Right ventricle myocardium superior (tissue), 1 donor: ENCODE measurements around the gene ANXA6. TPM values are rescaled to one million over a fixed set of nuclear protein-coding genes. Genes with fewer than 3 reads are reported as not detected.
A peak's percentile ranks its signal among the peaks of the same experiment; 100 is the strongest.
"Not testable (repeated sequence)": the region's sequence is repeated elsewhere in the genome, so short reads cannot be mapped to it uniquely, and the experiment has no call there.

ENCODE experiments used
- ATAC-seq: fragments of 200-7000 bp; cut with Tn5 transposase; one replicate; pipeline ENCODE4 v1.9.1; 2020; ENCODE audit warnings: mild to moderate bottlenecking; ENCODE audit not compliant: poor library complexity
- DNase-seq: peaks from one replicate; pipeline ENCODE4 v3.0.0-alpha.2; 2020
- intact Hi-C: fragments of 100-400 bp; cut with DNase I; formaldehyde crosslinking; loops from one replicate; pipeline ENCODE4 v1.11.2; 2022
- long read RNA-seq: library from polyadenylated mRNA; unstranded; transcript quantifications from one replicate; pipeline ENCODE4 v2.0.0, GENCODE V29; 2021
- total RNA-seq: library from RNA; stranded (reverse); fragmentation: NEBNext Ultra II Directional; extraction: Animal tissue kit (Norgen Biotek cat#: 25700); gene quantifications from one replicate; pipeline ENCODE4 v1.2.1, GENCODE V29; 2021
- donor health status: DM: no; HTN: yes; CAD: no; lungs with severe emphysema.

Gene ANXA6
- 202 TPM for total RNA-seq
- long read RNA-seq, transcript ANXA6-201 (26 exons, 2,593 nt) = major isoform, 578 of 720 reads
- long read RNA-seq, partial matches to known transcripts = 32 of 720 reads
- long read RNA-seq, other reads (novel, unspliced or antisense) = 105 of 720 reads

GRCh38 chr5:151157426-151158286, at the start of gene ANXA6:
Gene ANXA6, minus strand, starts transcription at chr5:151157779. Its CDS starts 9,878 bp downstream, at chr5:151147901.
- ATAC-seq = peak; percentile 99
- DNase-seq = peak; percentile 95
- intact Hi-C loops = no loop called here

GRCh38 chr5:151205411-151205810, 47.8 kb upstream of the ANXA6 start:
- DNase-seq = no peak
- no peak for ATAC-seq
- intact Hi-C loops = no loop called here

GRCh38 chr5:151204051-151204450, 46.5 kb upstream of the ANXA6 start:
- DNase-seq (no peak), ATAC-seq (no peak)
- intact Hi-C loops = no loop called here

GRCh38 chr5:151202381-151203139, 45.0 kb upstream of the ANXA6 start:
- ATAC-seq (peak; percentile 49), DNase-seq (no peak)
- intact Hi-C loops = no loop called here

GRCh38 chr5:151200913-151201595, 43.5 kb upstream of the ANXA6 start:
- intact Hi-C loops = no loop called here
- DNase-seq (no peak), ATAC-seq (no peak)

GRCh38 chr5:151199581-151200185, 42.1 kb upstream of the ANXA6 start:
- intact Hi-C loops = no loop called here
- DNase-seq = no peak
- no peak for ATAC-seq

GRCh38 chr5:151198861-151199260, 41.3 kb upstream of the ANXA6 start:
- DNase-seq (no peak), ATAC-seq (no peak)
- intact Hi-C loops = no loop called here

GRCh38 chr5:151197291-151197600, 39.7 kb upstream of the ANXA6 start:
- ATAC-seq, intact Hi-C loops, DNase-seq: not testable (repeated sequence)

GRCh38 chr5:151196556-151197290, 39.1 kb upstream of the ANXA6 start:
- ATAC-seq (peak; percentile 37), DNase-seq (no peak)
- intact Hi-C loops = no loop called here

GRCh38 chr5:151195622-151196021, 38.0 kb upstream of the ANXA6 start:
- intact Hi-C loops = no loop called here
- ATAC-seq (peak; percentile 18), DNase-seq (no peak)

- ATAC-seq = no peak
- intact Hi-C loops = no loop called here
- DNase-seq = no peak
These were observed 35.0 kb upstream of the ANXA6 start for GRCh38 chr5:151192626-151193025.

GRCh38 chr5:151191661-151192060, 34.1 kb upstream of the ANXA6 start:
- intact Hi-C loops = no loop called here
- DNase-seq (no peak), ATAC-seq (no peak)

GRCh38 chr5:151189151-151189550, 31.6 kb upstream of the ANXA6 start:
- intact Hi-C loops = no loop called here
- no peak for DNase-seq
- ATAC-seq = no peak

- DNase-seq = no peak
- intact Hi-C loops = no loop called here
- peak; percentile 55 for ATAC-seq
These were observed 29.0 kb upstream of the ANXA6 start for GRCh38 chr5:151186538-151186937.

GRCh38 chr5:151186052-151186451, 28.5 kb upstream of the ANXA6 start:
- DNase-seq (no peak), ATAC-seq (no peak)
- intact Hi-C loops = no loop called here

- DNase-seq (no peak), ATAC-seq (no peak)
- intact Hi-C loops = no loop called here
These were observed 26.9 kb upstream of the ANXA6 start for GRCh38 chr5:151184316-151185042.

- intact Hi-C loops = no loop called here
These were observed 26.1 kb upstream of the ANXA6 start for GRCh38 chr5:151183456-151184245.

More at GRCh38 chr5:151183456-151184245, 26.1 kb upstream of the ANXA6 start:
- DNase-seq (no peak), ATAC-seq (no peak)
